ENCODE results near the gene ABCG8. TPM values are rescaled to one million over a fixed set of nuclear protein-coding genes. Genes with fewer than 3 reads are reported as not detected.
"Not testable (repeated sequence)": the region's sequence is repeated elsewhere in the genome, so short reads cannot be mapped to it uniquely, and the experiment has no call there.

Gene ABCG8
- total RNA-seq, 1 donor from 2014 or later: not detected

DNA sequence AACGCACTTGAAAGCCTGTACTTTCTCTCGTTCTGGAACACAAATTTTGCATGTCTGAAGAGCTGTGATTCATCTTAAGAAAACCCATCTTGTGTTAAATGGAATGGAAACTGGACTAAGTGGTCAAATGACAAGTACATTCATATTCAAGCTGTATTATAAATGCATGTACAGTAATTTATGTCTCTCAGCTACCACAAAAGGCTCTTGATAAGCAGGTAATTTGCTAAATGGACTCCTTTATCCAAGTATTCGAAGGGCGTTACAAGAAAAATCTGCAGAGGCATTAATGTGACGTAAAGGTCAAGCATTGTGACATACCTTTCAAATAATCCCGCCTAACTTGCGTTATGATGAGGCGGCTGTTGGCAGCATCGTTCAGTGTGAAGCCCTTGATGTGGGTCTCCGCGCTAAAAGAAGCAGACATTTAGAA is 66.6 kb downstream of the ABCG8 start:
- H3K27ac ChIP-seq: no peak overlapping the region
- peaks cover 5 to 46% of the 10 kb centered on the region in 2 donors for H3K36me3 ChIP-seq
- H3K4me3 ChIP-seq: no peak overlapping the region
- H3K27me3 ChIP-seq: no peaks in the 10 kb centered on the region
- no peaks in the 10 kb centered on the region for H3K4me1 ChIP-seq
- TF ChIP-seq, protein P1, sequence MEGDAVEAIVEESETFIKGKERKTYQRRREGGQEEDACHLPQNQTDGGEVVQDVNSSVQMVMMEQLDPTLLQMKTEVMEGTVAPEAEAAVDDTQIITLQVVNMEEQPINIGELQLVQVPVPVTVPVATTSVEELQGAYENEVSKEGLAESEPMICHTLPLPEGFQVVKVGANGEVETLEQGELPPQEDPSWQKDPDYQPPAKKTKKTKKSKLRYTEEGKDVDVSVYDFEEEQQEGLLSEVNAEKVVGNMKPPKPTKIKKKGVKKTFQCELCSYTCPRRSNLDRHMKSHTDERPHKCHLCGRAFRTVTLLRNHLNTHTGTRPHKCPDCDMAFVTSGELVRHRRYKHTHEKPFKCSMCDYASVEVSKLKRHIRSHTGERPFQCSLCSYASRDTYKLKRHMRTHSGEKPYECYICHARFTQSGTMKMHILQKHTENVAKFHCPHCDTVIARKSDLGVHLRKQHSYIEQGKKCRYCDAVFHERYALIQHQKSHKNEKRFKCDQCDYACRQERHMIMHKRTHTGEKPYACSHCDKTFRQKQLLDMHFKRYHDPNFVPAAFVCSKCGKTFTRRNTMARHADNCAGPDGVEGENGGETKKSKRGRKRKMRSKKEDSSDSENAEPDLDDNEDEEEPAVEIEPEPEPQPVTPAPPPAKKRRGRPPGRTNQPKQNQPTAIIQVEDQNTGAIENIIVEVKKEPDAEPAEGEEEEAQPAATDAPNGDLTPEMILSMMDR (IDR thresholded peaks at IDR 0.05): no peak
- DNase-seq (ENCODE audit: low spot score in 2 of 2): no peak
- intact Hi-C loops (cut with DNase I): no loop called here
- no peaks in the 10 kb centered on the region for H3K9me3 ChIP-seq

- peaks cover 5 to 48% of the 10 kb centered on the region in 2 donors for H3K36me3 ChIP-seq
These were observed 67.1 kb downstream of the ABCG8 start for GRCh38 chr2:43905871-43906270.

GRCh38 chr2:43906448-43907109 is 67.8 kb downstream of the ABCG8 start:
- H3K4me3 ChIP-seq: no peak overlapping the region
- intact Hi-C loops (cut with DNase I): no loop called here
- H3K36me3 ChIP-seq: peaks cover 5 to 42% of the 10 kb centered on the region in 2 donors

More at GRCh38 chr2:43905871-43906270, 67.1 kb downstream of the ABCG8 start:
- TF ChIP-seq, protein P1 (IDR thresholded peaks at IDR 0.05): no peak
- H3K4me3 ChIP-seq: no peak overlapping the region
- no peaks in the 10 kb centered on the region for H3K4me1 ChIP-seq
- intact Hi-C loops (cut with DNase I): no loop called here
- H3K27ac ChIP-seq: no peak overlapping the region
- no peaks in the 10 kb centered on the region for H3K9me3 ChIP-seq
- no peak for DNase-seq (ENCODE audit: low spot score in 2 of 2)
- no peaks in the 10 kb centered on the region for H3K27me3 ChIP-seq

DNA sequence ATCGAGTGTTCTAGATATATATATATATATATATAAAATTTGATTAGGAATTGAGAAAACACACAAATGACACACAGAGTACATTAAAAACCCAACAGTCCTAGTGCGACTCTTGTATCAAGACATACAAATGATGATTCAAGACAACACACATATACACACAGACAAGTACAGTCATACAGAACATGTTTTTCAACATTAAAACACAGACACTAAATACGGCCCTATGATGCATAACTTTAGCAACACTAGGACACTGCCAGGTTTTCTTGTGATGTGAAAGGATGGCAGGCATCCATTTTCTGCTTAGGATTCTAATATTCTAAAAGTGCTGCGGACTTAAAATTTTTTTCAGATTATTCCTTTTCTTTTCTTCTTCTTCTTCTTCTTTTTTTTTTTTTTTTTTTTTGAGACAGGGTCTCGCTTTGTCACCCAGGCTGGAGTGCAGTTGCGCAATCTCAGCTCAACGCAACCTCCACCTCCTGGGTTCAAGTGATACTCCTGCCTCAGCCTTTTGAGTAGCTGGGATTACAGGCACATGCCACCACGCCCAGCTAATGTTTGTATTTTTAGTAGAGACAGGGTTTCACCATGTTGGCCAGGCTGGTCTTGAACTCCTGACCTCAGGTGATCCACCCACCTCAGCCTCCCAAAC is 72.5 kb downstream of the ABCG8 start:
- H3K27me3 ChIP-seq; H3K4me1 ChIP-seq; H3K9me3 ChIP-seq; H3K27ac ChIP-seq; intact Hi-C loops (cut with DNase I); DNase-seq (ENCODE audit: low spot score in 2 of 2); H3K4me3 ChIP-seq: not testable (repeated sequence)
- peaks cover 8 to 39% of the 10 kb centered on the region in 2 donors for H3K36me3 ChIP-seq

More at GRCh38 chr2:43906448-43907109, 67.8 kb downstream of the ABCG8 start:
- Histone ChIP-seq H3K9me3 (no peaks in the 10 kb centered on the region), H3K27me3 (no peaks in the 10 kb centered on the region), H3K4me1 (no peaks in the 10 kb centered on the region), H3K27ac (no peak overlapping the region)
- DNase-seq (ENCODE audit: low spot score in 2 of 2): no peak
- TF ChIP-seq, protein P1 (IDR thresholded peaks at IDR 0.05): no peak

DNA sequence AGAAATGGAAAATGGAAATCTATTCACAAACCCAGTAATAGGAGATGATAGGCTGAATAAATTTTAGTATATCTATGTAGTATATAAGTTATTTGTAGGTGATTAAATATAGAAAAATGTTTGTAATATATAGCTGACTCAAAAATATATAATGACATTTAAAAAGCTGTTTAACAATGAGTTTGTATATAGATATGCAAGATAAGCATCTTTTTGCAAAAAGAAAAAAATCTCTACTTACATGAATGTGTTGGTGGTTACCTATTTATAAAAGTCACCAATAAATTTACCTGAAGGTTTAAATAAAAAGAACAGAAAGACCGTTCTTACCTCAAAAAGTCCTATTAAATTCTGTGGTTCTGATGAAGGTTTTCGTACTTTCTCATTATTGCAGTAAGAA is 85.7 kb downstream of the ABCG8 start:
- Histone ChIP-seq H3K4me3 (no peak overlapping the region), H3K27ac (no peak overlapping the region), H3K9me3 (no peaks in the 10 kb centered on the region), H3K4me1 (no peaks in the 10 kb centered on the region), H3K36me3 (peaks cover 22 to 42% of the 10 kb centered on the region in 2 donors), H3K27me3 (no peaks in the 10 kb centered on the region)
- no peak for DNase-seq (ENCODE audit: low spot score in 2 of 2)
- TF ChIP-seq, protein P1 (IDR thresholded peaks at IDR 0.05): no peak
- intact Hi-C loops (cut with DNase I): no loop called here

GRCh38 chr2:43925431-43925830 is 86.7 kb downstream of the ABCG8 start:
- Histone ChIP-seq H3K27me3 (no peaks in the 10 kb centered on the region), H3K4me1 (no peaks in the 10 kb centered on the region), H3K27ac (no peak overlapping the region), H3K9me3 (no peaks in the 10 kb centered on the region), H3K4me3 (no peak overlapping the region), H3K36me3 (peaks cover 20 to 37% of the 10 kb centered on the region in 2 donors)
- TF ChIP-seq, protein P1 (IDR thresholded peaks at IDR 0.05): no peak
- intact Hi-C loops (cut with DNase I): no loop called here
- no peak for DNase-seq (ENCODE audit: low spot score in 2 of 2)
